Neural cell (in vitro differentiated cells): ENCODE results near the gene CISD2.

Source experiments
- EZH2 ChIP-seq: fragments of 200-600, 300-800 bp; shearing (Covaris generic), sonication (generic); IDR thresholded peaks from 2 replicates; pipeline ENCODE4 v1.6.1; 2014; ENCODE audit warnings: antibody characterized with exemption, low read length, borderline replicate concordance, mild to moderate bottlenecking; ENCODE audit not compliant: insufficient read depth, poor library complexity, severe bottlenecking
- POLR2AphosphoS5 ChIP-seq: IDR thresholded peaks from 2 replicates; pipeline ENCODE4 v1.6.1; 2012
- REST ChIP-seq: IDR thresholded peaks from 2 replicates; pipeline ENCODE4 v1.6.1; 2012; ENCODE audit warnings: borderline replicate concordance
- TF ChIP-seq, protein P1 (sequence below): fragments of 450-650 bp; IDR thresholded peaks from 2 replicates; pipeline ENCODE4 v1.5.1; 2014; ENCODE audit warnings: antibody characterized with exemption, mild to moderate bottlenecking, moderate library complexity; ENCODE audit not compliant: poor library complexity, severe bottlenecking

DNA sequence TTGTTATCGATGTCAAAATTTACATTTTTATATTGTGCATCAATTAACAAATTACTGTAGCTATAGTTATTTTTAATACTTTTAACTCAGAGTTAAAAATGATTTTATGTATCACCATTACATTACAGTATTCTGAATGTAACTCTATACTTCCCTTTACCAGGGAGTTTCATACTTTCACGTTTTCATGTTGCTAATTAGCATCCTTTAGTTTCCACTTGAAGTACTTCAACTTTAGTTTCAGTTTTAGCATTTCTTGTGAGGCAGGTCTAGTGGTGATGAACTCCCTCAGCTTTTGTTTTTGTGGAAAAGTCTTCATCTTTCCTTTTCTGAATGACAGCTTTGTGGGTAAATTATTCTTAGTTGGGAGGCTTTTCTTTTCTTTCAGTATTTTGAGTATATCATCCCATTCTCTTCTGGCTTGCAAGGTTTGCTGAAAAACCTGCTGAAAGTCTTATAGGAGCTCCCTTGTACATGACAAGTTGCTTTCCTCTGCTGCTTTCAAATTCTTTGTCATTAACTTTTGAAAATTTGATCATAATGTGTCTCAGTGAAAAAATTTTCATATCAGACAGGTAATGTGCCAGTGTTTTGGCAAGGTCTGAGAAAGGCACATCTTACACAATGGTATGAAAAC, 9.8 kb upstream of the CISD2 start:
- no peak for TF ChIP-seq EZH2
- TF ChIP-seq, protein P1, sequence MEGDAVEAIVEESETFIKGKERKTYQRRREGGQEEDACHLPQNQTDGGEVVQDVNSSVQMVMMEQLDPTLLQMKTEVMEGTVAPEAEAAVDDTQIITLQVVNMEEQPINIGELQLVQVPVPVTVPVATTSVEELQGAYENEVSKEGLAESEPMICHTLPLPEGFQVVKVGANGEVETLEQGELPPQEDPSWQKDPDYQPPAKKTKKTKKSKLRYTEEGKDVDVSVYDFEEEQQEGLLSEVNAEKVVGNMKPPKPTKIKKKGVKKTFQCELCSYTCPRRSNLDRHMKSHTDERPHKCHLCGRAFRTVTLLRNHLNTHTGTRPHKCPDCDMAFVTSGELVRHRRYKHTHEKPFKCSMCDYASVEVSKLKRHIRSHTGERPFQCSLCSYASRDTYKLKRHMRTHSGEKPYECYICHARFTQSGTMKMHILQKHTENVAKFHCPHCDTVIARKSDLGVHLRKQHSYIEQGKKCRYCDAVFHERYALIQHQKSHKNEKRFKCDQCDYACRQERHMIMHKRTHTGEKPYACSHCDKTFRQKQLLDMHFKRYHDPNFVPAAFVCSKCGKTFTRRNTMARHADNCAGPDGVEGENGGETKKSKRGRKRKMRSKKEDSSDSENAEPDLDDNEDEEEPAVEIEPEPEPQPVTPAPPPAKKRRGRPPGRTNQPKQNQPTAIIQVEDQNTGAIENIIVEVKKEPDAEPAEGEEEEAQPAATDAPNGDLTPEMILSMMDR: no peak
- no peak for TF ChIP-seq REST
- TF ChIP-seq POLR2AphosphoS5: no peak
